Spleen (tissue), 7 donors: ENCODE results near the gene HAUS3.

ENCODE experiments used
- POLR2A ChIP-seq, 3 donors: fragments of 450-650 bp; IDR thresholded peaks; one replicate each; pipeline ENCODE4 v1.5.1; 2017; ENCODE audit warnings: antibody characterized with exemption in 3 of 3, mild to moderate bottlenecking in 1 of 3
- POLR2AphosphoS5 ChIP-seq, 3 donors: sonication (generic); formaldehyde crosslinking; IDR thresholded peaks; one replicate each; pipeline ENCODE4 v1.5.1; 2017; ENCODE audit warnings: antibody characterized with exemption in 3 of 3
- TF ChIP-seq, protein P1 (sequence below), 11 experiments: fragments of 200-600 bp in 7 of 11; fragments of 450-650 bp in 4 of 11; sonication (generic) in 4 of 11; IDR thresholded peaks in 8 of 11; conservative IDR thresholded peaks in 3 of 11; 1 replicate in 7 of 11; 2 replicates in 4 of 11; pipeline versions ENCODE4 v1.4.0 to v1.8.0; 2016 to 2021; ENCODE audit warnings: antibody characterized with exemption in 11 of 11, inconsistent platforms in 4 of 11, mild to moderate bottlenecking in 1 of 11
- donor health status: DM: no; HTN: no; CAD: no; lungs with moderate emphysema.
- donor health status: DM: no; HTN: no; CAD: no.
- donor health status: DM: no; HTN: no; CAD: no.

GRCh38 chr4:2290488-2290887 is 48.6 kb upstream of the HAUS3 start:
- TF ChIP-seq, protein P1, sequence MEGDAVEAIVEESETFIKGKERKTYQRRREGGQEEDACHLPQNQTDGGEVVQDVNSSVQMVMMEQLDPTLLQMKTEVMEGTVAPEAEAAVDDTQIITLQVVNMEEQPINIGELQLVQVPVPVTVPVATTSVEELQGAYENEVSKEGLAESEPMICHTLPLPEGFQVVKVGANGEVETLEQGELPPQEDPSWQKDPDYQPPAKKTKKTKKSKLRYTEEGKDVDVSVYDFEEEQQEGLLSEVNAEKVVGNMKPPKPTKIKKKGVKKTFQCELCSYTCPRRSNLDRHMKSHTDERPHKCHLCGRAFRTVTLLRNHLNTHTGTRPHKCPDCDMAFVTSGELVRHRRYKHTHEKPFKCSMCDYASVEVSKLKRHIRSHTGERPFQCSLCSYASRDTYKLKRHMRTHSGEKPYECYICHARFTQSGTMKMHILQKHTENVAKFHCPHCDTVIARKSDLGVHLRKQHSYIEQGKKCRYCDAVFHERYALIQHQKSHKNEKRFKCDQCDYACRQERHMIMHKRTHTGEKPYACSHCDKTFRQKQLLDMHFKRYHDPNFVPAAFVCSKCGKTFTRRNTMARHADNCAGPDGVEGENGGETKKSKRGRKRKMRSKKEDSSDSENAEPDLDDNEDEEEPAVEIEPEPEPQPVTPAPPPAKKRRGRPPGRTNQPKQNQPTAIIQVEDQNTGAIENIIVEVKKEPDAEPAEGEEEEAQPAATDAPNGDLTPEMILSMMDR (IDR thresholded peaks at IDR 0.05 in 8 of 11, conservative IDR thresholded peaks at IDR 0.05 in 3 of 11): no peak
- no peak for TF ChIP-seq POLR2A (IDR thresholded peaks at IDR 0.05)
- no peak for TF ChIP-seq POLR2AphosphoS5 (IDR thresholded peaks at IDR 0.05)
